Cardiac muscle cell (in vitro differentiated cells and primary cell): ENCODE data around the gene MELTF. TPM values are rescaled to one million over a fixed set of nuclear protein-coding genes. Genes with fewer than 3 reads are reported as not detected.

ENCODE experiments used
- DNase-seq, 2 donors: peaks; one replicate each; pipeline versions ENCODE4 v3.0.0 to v3.0.0-alpha.2; 2010 to 2017; ENCODE audit warnings: low read depth in 1 of 2, low spot score in 1 of 2
- H3K27ac ChIP-seq: fragments of 200-600 bp; sonication (generic); 2 replicates; pipeline ENCODE4 v1.5.1; 2016
- H3K27me3 ChIP-seq: fragments of 200-600 bp; sonication (generic); 2 replicates; pipeline ENCODE4 v1.6.0; 2016; ENCODE audit warnings: control low read depth
- H3K36me3 ChIP-seq: fragments of 200-600 bp; sonication (generic); 2 replicates; pipeline ENCODE4 v1.5.1; 2016; ENCODE audit warnings: control low read depth
- H3K4me1 ChIP-seq: fragments of 200-600 bp; sonication (generic); 2 replicates; pipeline ENCODE4 v1.8.1; 2017; ENCODE audit warnings: low read depth, mild to moderate bottlenecking, mixed run types
- H3K4me3 ChIP-seq: fragments of 200-600 bp; sonication (generic); 2 replicates; pipeline ENCODE4 v1.5.1; 2016; ENCODE audit warnings: mild to moderate bottlenecking
- H3K9me3 ChIP-seq: fragments of 200-600 bp; sonication (generic); 2 replicates; pipeline ENCODE4 v1.5.1; 2017; ENCODE audit warnings: low read depth, mild to moderate bottlenecking, control low read depth
- CTCF ChIP-seq: IDR thresholded peaks from 2 replicates; pipeline ENCODE4 v1.5.1; 2012; ENCODE audit warnings: low read depth, mild to moderate bottlenecking, low read length
- polyA plus RNA-seq: library from polyadenylated mRNA; unstranded; fragments of >200 nt; fragmentation: Nextera tagmentation; extraction: Ambion mirVana; gene quantifications from 2 replicates; pipeline ENCODE4 v1.2.1, GENCODE V29; 2016
- total RNA-seq: library from RNA; depleted of rRNA; stranded (reverse); fragments of >200 nt; gene quantifications from 2 replicates; pipeline ENCODE4 v1.2.3, GENCODE V29; 2016

MELTF gene
- total and polyA plus RNA-seq, 2 experiments from 2014 or later, result 12.0 to 17.8 TPM

DNA sequence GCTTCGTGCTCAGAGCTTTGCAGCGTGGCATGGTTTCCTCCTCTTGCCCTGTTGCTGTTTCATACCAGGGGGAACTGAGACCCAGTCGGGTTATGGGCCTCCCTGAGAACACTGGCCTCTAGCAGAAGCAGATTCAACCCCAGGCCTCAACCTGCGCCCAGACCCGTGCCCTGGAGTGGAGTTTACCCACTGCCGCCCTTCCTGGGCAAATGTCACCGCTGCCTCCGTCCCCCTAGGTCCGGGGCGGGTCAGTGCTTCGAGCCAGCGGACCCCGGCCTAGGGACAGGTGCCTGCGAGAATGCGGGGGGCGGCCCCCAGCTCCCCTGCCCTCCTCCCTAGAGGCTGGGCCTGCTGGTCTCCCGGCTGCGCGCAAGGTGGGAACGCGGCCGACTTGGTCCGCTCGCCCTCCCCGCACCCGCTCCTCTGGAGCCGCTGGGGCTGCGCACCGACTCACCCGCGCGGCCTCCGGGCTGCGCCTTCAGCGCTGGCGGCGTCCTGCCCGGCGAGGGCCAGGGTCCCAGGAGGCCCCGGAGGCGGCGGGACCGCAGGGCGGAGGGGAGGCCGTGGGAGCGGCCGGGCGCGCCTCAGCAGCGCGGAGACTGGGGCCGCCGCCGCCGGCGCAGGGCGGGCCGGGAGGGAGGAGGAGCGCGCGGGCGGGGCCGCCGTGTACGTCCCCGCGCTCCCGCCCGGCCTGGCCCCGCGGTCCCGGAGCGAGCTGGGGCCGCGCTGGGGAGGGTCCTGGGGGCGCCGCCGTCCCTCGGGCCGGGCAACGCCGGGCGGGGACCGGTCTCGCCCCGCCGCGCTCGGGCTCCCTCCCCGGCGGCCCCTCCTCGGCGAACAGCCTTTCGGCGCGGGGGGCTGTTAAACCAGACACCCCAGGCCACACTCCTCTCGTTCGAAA is 61.1 kb downstream of the MELTF start, which contains the start of gene PIGZ:
Gene PIGZ (minus strand): TSS at position 601 of the 901 bp plus-strand sequence. CDS start 16,802 bp downstream, outside the sequence.
- Histone ChIP-seq H3K4me1 (no peaks in the 10 kb centered on the region), H3K36me3 (no peaks in the 10 kb centered on the region), H3K27me3 (peaks cover 81% of the 10 kb centered on the region), H3K4me3 (peak within 1 kb of the TSS; percentile 82), H3K27ac (no peak within 1 kb of the TSS), H3K9me3 (no peaks in the 10 kb centered on the region)
- no peak for TF ChIP-seq CTCF
- DNase-seq, result peak; percentile 49 to 62

DNA sequence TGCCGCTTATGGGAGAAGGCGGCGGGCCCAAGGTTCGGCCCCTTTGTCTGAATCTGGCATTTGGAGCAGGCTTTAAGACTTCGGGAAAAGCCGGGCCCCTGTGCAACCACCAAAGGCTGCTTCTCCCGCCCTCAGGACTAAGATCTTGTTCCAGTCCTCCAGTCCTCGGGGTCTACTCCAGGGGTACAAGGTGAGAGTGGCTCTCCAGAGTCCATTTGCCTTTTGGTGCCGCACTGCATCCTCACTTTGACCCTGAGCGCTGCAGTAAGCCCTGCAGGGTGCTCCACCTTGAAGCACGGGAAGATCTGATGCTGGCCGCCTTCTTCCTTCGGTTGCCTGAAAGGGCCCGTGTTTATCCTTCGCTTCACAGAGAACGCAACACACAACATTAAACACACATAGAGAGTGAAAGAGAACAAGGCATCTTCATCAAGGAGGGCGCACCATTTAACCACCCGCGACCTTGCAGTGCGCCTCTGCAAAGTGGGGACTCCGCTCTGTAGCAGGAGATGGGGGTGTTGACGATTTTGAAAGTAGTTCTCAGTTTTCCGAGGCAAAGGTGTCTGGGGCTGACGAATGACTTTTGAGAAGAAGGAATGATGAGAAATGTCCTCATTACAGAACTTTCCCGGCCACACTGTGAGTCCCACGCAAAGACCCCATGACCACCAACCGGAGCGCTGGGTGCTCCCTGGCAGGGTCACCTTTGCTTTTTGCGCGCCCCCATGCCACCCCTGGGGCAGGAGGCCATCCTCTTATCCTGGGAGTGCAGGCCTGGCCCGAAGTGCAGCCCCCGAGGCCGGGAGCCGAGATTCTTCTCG is 62.0 kb downstream of the MELTF start:
- no peak for DNase-seq
- TF ChIP-seq CTCF, result no peak

GRCh38 chr3:196966526-196967401 is 62.9 kb downstream of the MELTF start:
- DNase-seq, result peak in 1 of 2 donors; percentile 68
- H3K27me3 ChIP-seq, result peaks cover 99% of the 10 kb centered on the region
- no peaks in the 10 kb centered on the region for H3K4me1 ChIP-seq
- H3K9me3 ChIP-seq, result no peaks in the 10 kb centered on the region
- no peaks in the 10 kb centered on the region for H3K36me3 ChIP-seq
- H3K4me3 ChIP-seq, result no peak overlapping the region
- TF ChIP-seq CTCF, result no peak
- H3K27ac ChIP-seq, result no peak overlapping the region

More for the DNA sequence above, 62.0 kb downstream of the MELTF start:
- no peak overlapping the region for H3K27ac ChIP-seq
- H3K36me3 ChIP-seq, result no peaks in the 10 kb centered on the region
- H3K27me3 ChIP-seq, result peaks cover 90% of the 10 kb centered on the region
- H3K4me3 ChIP-seq, result no peak overlapping the region
- H3K9me3 ChIP-seq, result no peaks in the 10 kb centered on the region
- no peaks in the 10 kb centered on the region for H3K4me1 ChIP-seq

- TF ChIP-seq CTCF, result no peak
- Histone ChIP-seq H3K27me3 (peaks cover 100% of the 10 kb centered on the region), H3K9me3 (no peaks in the 10 kb centered on the region), H3K4me3 (no peak overlapping the region), H3K36me3 (no peaks in the 10 kb centered on the region), H3K27ac (no peak overlapping the region), H3K4me1 (no peaks in the 10 kb centered on the region)
- no peak for DNase-seq
These were observed 63.8 kb downstream of the MELTF start for GRCh38 chr3:196965804-196966173.
